GM03348 (cell line): ENCODE data around the gene FEN1.

ENCODE experiments used
- DNase-seq: peaks from one replicate; pipeline ENCODE4 v3.0.0; 2012; ENCODE audit warnings: low spot score

Gene FEN1

GRCh38 chr11:61775606-61776554 is 16.8 kb upstream of the FEN1 start:
- no peak for DNase-seq

- DNase-seq = peak; percentile 93
These were observed 16.1 kb upstream of the FEN1 start for GRCh38 chr11:61776561-61777075.

GRCh38 chr11:61777234-61778090 is 15.2 kb upstream of the FEN1 start:
- DNase-seq = peak; percentile 68

GRCh38 chr11:61778357-61778886 is 14.3 kb upstream of the FEN1 start:
- no peak for DNase-seq

DNA sequence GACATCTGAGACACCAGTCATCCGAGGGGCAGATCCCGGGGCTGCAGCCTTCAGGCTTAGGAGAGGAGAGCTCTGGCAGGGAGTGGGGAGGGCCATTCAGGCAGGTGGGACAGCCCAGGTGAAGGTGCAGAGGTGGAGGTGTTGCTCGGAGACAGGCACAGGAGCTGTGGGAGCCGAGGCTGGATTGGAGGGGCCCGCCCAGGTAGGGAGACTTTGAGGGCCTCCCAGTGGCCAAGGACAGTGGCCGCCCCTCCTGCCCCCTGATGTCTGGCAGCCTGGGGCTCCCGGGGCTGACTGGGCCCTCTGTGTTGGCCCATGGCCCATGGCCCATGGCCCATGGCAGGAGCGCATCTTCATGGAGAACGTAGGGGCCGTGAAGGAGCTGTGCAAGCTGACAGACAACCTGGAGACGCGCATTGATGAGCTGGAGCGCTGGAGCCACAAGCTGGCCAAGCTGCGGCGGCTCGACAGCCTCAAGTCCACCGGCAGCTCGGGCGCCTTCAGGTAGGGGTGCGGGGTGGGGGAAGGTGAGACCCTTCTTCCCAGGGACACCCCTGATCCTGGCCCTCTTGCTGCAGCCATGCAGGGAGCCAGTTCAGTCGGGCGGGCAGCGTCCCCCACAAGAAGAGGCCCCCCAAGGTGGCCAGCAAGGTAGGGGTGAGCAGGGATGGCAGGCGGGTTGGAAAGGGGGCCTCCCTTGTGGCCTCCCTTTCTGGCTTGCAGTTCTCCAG is 13.6 kb upstream of the FEN1 start:
- no peak for DNase-seq

GRCh38 chr11:61779666-61780525 is 12.8 kb upstream of the FEN1 start:
- DNase-seq = no peak

DNA sequence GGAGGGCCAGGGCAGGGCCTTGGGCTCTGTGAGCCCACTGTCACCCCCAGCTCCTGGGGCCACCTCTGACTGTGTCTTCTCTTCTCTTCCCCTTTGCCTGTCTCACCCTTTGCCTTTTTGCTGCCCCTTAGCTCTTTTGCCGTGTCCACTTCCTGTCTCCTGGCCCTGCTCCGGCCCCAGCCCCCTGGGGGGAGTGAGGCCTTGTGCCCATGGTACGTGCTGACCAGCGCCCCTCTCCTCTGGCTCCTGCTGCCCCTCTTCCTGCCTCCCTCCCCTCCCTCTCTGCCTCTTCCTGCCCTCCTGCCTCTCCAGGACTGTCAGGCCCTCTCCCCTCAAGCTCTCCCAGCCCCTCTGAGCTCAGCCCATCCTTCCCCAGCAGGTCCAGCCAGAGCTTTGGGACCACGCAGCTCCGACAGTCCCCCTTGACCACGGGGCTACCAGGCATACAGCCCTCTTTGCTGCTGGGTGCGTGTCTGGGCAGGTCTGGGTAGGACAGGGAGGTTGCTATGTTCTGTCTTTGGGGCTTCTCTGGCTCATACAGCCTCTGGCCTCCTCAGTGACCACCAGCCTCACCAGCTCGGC is 12.0 kb upstream of the FEN1 start:
- no peak for DNase-seq

- DNase-seq = no peak
These were observed 11.1 kb upstream of the FEN1 start for GRCh38 chr11:61781585-61781984.

DNA sequence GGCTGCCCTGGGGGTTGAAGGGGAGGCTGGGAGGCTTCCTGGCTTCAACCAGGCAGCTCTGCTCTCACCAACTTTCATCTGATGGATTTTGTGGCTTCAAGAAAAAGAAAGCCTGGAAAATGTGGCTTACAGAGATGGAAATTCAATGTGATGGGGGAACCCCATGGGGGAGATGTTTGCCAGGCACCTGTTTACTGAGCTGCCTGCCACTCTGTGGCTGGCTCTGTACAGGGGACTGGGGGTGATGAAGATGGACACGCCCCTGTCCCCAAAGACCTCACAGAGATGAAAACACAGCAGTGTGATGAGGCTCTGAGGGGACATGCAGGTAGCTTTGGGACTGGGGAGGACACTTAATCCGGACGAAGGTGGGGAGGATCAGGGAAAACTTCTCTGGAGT is 10.4 kb upstream of the FEN1 start:
- no peak for DNase-seq

- DNase-seq = no peak
These were observed 9.9 kb upstream of the FEN1 start for GRCh38 chr11:61782841-61783240.

DNA sequence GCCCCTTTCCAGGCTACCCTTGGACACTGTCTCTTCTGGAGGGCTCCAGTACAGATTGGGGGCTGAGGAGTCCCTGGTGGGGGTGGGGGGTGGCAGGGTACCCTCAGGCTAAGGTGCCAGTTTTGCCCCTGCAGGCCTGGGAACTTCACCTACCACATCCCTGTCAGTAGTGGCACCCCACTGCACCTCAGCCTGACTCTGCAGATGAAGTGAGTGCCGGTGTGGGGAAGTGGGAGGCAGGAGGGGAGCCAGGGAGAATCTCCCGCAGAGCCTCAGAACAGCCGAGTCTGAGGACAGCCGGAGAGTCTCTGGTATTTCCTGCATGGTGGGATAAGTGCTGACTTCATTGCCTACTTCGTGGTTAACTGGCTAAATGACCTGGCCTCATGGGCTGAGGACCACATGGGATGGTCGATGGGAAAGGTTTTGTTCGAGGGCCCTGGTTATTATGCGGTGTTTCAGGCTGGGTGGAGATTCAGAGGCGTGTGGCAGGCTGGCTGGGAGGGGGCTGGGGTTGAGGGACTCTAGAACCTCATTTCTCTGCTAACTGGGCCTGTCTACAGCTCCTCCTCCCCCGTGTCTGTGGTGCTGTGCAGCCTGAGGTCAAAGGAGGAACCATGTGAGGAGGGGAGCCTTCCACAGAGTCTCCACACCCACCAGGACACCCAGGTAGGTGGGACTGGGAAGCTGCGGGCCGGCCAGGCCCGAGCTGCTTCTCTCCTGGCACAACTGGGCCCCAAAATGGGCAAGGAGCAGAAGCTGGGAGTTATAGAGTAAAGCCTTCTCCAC is 8.8 kb upstream of the FEN1 start:
- DNase-seq = peak; percentile 48

DNA sequence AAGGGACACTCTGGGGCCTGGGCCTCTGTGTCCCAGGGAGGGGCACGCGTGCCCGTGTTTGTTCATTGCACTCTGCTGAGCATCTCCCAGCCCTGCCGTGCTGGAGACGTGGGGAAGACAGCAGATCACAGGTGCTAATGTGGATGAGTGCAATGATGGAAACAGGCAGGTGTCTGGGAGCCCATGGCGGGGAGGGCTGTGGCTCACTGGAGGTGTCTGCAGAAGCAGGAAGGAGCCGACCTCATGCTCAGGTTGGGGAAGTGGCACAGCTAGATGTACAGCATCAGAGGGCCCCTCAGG is 8.3 kb upstream of the FEN1 start:
- no peak for DNase-seq

- no peak for DNase-seq
These were observed 6.8 kb upstream of the FEN1 start for GRCh38 chr11:61785837-61786402.

DNA sequence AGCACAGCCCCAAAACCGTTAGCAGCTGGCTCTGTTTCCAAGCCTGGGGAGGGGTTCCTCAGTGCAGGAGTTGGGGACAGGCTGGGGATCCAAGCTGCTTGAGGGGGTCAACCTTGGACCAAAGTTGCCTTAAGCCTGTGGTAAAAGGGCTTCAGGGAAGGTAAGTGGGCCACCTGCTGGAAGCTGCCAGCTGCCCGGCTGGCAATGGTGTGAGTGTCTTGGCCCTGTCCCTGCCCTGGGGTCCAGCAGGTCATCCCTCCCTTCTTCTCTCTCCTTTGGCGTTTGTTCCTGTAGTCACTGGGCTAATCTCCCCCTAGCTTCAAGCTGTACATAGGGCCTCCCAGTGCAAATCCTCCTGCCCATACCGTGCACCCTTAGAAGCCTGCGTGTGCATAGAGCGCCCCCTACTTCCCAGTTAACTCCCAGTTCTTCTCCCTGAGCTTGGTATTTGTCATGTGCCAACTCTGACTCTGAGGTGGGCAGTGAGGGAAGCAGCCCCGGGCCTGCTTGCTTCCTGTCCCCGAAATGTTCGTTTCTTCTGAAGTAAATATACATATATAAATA is 4.7 kb upstream of the FEN1 start:
- DNase-seq = peak; percentile 44

DNA sequence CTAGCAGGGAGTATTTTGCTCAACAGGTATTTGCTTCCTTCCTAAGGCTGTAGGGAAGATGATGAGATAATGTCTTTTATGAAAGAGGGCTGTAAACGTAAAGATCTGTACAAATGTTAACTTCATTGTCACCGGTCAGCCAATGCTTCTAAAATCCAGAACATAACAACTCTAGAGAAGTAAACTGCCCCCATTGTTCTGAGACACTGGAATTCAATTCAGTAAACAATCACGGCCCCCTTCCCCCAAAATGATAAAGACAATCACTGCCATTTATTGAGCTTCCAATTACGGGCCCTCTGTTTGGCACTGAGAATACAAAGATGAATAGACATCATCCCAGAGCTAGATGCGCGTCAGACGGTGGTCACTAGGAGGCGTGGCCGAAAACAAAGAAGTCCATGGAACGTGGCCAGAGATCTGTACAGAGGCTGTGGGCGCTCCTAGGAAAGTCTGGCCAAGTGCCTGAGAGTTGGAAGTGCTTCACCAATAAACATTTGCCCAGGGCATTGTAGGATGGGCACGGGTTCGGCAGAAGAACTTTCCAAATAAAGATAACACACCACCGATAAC is 888 bp upstream of the FEN1 start:
- peak; percentile 86 for DNase-seq

- DNase-seq = no peak
These were observed 545 bp downstream of the FEN1 start for GRCh38 chr11:61793083-61793828.

GRCh38 chr11:61793829-61794204 is 1.1 kb downstream of the FEN1 start:
- DNase-seq = no peak

DNA sequence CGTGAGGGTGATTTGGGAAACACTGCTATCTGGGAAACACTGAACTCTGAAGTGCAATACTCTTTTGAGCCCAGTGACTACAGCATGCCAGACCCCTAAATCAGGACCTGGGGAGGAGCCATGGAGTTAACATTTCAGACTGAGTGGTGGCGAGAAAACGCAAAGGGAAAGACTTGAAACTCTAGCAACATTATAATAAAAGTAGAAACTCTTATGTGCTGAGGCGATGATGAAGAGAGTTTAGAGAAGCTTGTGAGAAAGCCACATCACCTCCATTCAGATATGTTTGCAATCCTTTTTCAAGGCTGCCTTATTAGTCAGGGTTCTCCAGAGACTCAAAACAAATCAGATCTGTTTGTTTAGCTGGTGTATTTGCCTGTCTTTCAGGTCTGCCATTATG is 1.9 kb downstream of the FEN1 start:
- no peak for DNase-seq
